Naive thymus-derived CD4-positive, alpha-beta T cell (primary cell): ENCODE measurements around the gene PCDH8. TPM values are rescaled to one million over a fixed set of nuclear protein-coding genes. Genes with fewer than 3 reads are reported as not detected.

Experiments
- ATAC-seq: fragments of 150-1000 bp; cut with Tn5 transposase; 2 replicates; pipeline ENCODE4 v1.10.0; 2021; ENCODE audit warnings: mild to moderate bottlenecking, moderate library complexity
- CTCF ChIA-PET: fragments of 350-600 bp; sonication (Branson Sonifier 250); formaldehyde crosslinking; loops from one replicate; lab custom pipeline; 2021; ENCODE audit warnings: antibody characterized with exemption; lab: Charles Lee
- POLR2A ChIA-PET: fragments of 350-600 bp; sonication (Branson Sonifier 250); formaldehyde crosslinking; loops from one replicate; lab custom pipeline; 2021; ENCODE audit warnings: antibody characterized with exemption, inconsistent platforms; lab: Charles Lee
- DNase-seq, 9 donors: peaks; one replicate each; pipeline versions ENCODE4 v3.0.0 to v3.0.0-alpha.2; 2020 to 2022; ENCODE audit warnings: mixed read lengths in 1 of 9
- H3K27ac ChIP-seq: one replicate; pipeline ENCODE4 v1.7.0; 2013; ENCODE audit warnings: mild to moderate bottlenecking, low read depth, low read length, moderate library complexity
- H3K27me3 ChIP-seq, 2 donors: one replicate each; pipeline ENCODE4 v1.7.0; 2013; ENCODE audit warnings: low read length in 2 of 2, mild to moderate bottlenecking in 2 of 2, moderate library complexity in 2 of 2; ENCODE audit not compliant: control insufficient read depth in 2 of 2, insufficient read depth in 2 of 2
- H3K36me3 ChIP-seq, 3 experiments: 1 replicate in 2 of 3; 2 replicates in 1 of 3; pipeline ENCODE4 v1.7.0; 2013; ENCODE audit warnings: low read length in 3 of 3, mild to moderate bottlenecking in 3 of 3, moderate library complexity in 1 of 3; ENCODE audit not compliant: insufficient read depth in 3 of 3, control insufficient read depth in 2 of 3
- H3K4me1 ChIP-seq, 2 donors: one replicate each; pipeline ENCODE4 v1.7.0; 2013; ENCODE audit warnings: low read length in 2 of 2, mild to moderate bottlenecking in 2 of 2, moderate library complexity in 1 of 2; ENCODE audit not compliant: control insufficient read depth in 2 of 2, insufficient read depth in 2 of 2
- H3K4me3 ChIP-seq: 2 replicates; pipeline ENCODE4 v1.7.0; 2013; ENCODE audit warnings: mild to moderate bottlenecking, low read length
- H3K9me3 ChIP-seq, 3 experiments: 1 replicate in 2 of 3; 2 replicates in 1 of 3; pipeline ENCODE4 v1.7.0; 2013; ENCODE audit warnings: low read length in 3 of 3; ENCODE audit not compliant: control insufficient read depth in 2 of 3
- H3K27ac Mint-ChIP-seq, 9 donors: one replicate each; pipeline ENCODE4 v1.8.0; 2020 to 2022; ENCODE audit warnings: mixed read lengths in 9 of 9, mild to moderate bottlenecking in 8 of 9, moderate library complexity in 5 of 9, inconsistent platforms in 2 of 9
- H3K27me3 Mint-ChIP-seq, 5 donors: one replicate each; pipeline ENCODE4 v1.8.0; 2021 to 2022; ENCODE audit warnings: mixed read lengths in 5 of 5, mild to moderate bottlenecking in 1 of 5
- H3K36me3 Mint-ChIP-seq, 5 donors: one replicate each; pipeline ENCODE4 v1.8.0; 2020 to 2022; ENCODE audit warnings: mixed read lengths in 5 of 5, mild to moderate bottlenecking in 3 of 5, inconsistent platforms in 1 of 5
- H3K4me1 Mint-ChIP-seq, 7 donors: one replicate each; pipeline ENCODE4 v1.8.0; 2020 to 2022; ENCODE audit warnings: mixed read lengths in 7 of 7, mild to moderate bottlenecking in 3 of 7, inconsistent platforms in 1 of 7
- H3K4me3 Mint-ChIP-seq, 10 donors: one replicate each; pipeline ENCODE4 v1.8.0; 2020 to 2022; ENCODE audit warnings: mild to moderate bottlenecking in 10 of 10, mixed read lengths in 10 of 10, moderate library complexity in 6 of 10, inconsistent platforms in 2 of 10
- H3K9me3 Mint-ChIP-seq, 11 donors: one replicate each; pipeline ENCODE4 v1.8.0; 2020 to 2022; ENCODE audit warnings: mixed read lengths in 11 of 11, mild to moderate bottlenecking in 4 of 11, inconsistent platforms in 1 of 11, moderate library complexity in 1 of 11
- intact Hi-C, 2 donors: fragments of 100-400 bp; cut with micrococcal nuclease; formaldehyde crosslinking; loops; one replicate each; pipeline ENCODE4 v1.15.1; 2023
- microRNA-seq: library from miRNA; unstranded; fragments of <30 nt; microRNA quantifications from one replicate; pipeline ENCODE4 v1.2.0, GENCODE V29; 2022; ENCODE audit warnings: borderline microRNAs expressed
- polyA plus RNA-seq, 2 donors: library from polyadenylated mRNA; unstranded; fragments of 300-500 nt; fragmentation: Illumina TruSeq; gene quantifications; one replicate each; pipeline ENCODE4 v1.2.3, GENCODE V29; 2021
- total RNA-seq, 6 experiments: library from RNA in 5 of 6; stranded (reverse) in 5 of 6; gene quantifications; 1 replicate in 5 of 6; 2 replicates in 1 of 6; pipeline ENCODE4 v1.2.3 and lab custom pipeline; 2021 to 2026

PCDH8 gene
- total and polyA plus RNA-seq, 7 experiments from 2014 or later: not detected

- Mint-ChIP-seq H3K9me3 (no peaks in the 10 kb centered on the region), H3K4me3 (no peak overlapping the region), H3K27ac (no peak overlapping the region), H3K27me3 (peaks cover 0 to 45% (median 32%) of the 10 kb centered on the region in 5 donors), H3K4me1 (no peaks in the 10 kb centered on the region), H3K36me3 (no peaks in the 10 kb centered on the region)
- POLR2A ChIA-PET: no interaction called here
- H3K27me3 ChIP-seq: no peaks in the 10 kb centered on the region
- DNase-seq (no peak), ATAC-seq (no peak)
- H3K4me1 ChIP-seq: no peaks in the 10 kb centered on the region
- no peaks in the 10 kb centered on the region for H3K36me3 ChIP-seq
- H3K9me3 ChIP-seq: no peaks in the 10 kb centered on the region
- H3K4me3 ChIP-seq: no peak overlapping the region
- intact Hi-C loops: no loop called here
- CTCF ChIA-PET: no interaction called here
- H3K27ac ChIP-seq: no peak overlapping the region
These were observed 49.5 kb downstream of the PCDH8 start for GRCh38 chr13:52798770-52799430.

DNA sequence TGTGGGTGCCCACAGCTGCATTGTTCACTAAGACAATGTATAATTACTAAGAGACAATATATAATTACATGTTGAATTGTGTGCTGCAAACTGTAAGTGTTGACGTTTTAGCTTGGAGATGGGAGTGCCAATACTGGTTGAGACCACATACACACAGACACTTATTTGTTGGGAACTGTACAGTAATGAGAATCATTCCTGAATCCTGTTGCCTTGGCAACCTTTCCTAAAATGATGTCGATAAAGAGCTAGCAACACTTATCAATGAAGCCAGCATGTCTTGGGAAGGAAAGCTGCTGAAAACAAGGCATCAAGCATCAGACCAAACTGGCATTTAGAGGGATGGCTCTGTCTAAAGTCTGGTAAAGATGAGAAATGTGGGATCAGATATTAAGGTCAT, 51.3 kb downstream of the PCDH8 start:
- H3K27ac ChIP-seq: no peak overlapping the region
- Mint-ChIP-seq H3K4me3 (no peak overlapping the region), H3K4me1 (no peaks in the 10 kb centered on the region), H3K36me3 (no peaks in the 10 kb centered on the region), H3K9me3 (no peaks in the 10 kb centered on the region), H3K27me3 (peaks cover 0 to 33% (median 18%) of the 10 kb centered on the region in 5 donors), H3K27ac (no peak overlapping the region)
- no peak overlapping the region for H3K4me3 ChIP-seq
- ChIA-PET CTCF (no interaction called here), POLR2A (no interaction called here)
- no peaks in the 10 kb centered on the region for H3K4me1 ChIP-seq
- no peaks in the 10 kb centered on the region for H3K9me3 ChIP-seq
- ATAC-seq (no peak), DNase-seq (no peak)
- no peaks in the 10 kb centered on the region for H3K36me3 ChIP-seq
- no peaks in the 10 kb centered on the region for H3K27me3 ChIP-seq
- intact Hi-C loops: no loop called here

DNA sequence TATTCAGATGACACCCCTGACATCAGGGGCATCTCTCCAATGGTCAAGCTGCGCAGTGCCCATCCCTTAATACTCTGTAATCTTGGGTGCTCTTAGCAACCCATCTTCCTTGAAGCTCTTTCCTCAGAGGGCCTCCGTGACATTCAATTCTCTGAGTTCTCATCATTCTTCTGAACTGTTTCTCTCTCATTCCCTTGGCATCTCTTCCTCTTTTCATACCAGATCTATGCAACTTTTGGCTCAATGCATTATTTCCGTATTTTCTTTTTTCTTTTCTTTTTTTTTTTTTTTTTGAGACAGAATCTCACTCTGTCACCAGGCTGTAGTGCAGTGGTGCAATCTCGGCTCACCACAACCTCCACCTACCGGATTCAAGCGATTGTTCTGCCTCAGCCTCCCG, 53.9 kb downstream of the PCDH8 start:
- H3K27me3 Mint-ChIP-seq: peaks cover 0 to 42% (median 24%) of the 10 kb centered on the region in 5 donors
- H3K4me3 Mint-ChIP-seq: no peak overlapping the region
- Histone ChIP-seq H3K27me3 (no peaks in the 10 kb centered on the region), H3K36me3 (no peaks in the 10 kb centered on the region), H3K9me3 (no peaks in the 10 kb centered on the region), H3K27ac (no peak overlapping the region), H3K4me3 (no peak overlapping the region), H3K4me1 (no peaks in the 10 kb centered on the region)
- no peak for ATAC-seq
- DNase-seq: no peak
- peaks cover 0 to 2% (median 0%) of the 10 kb centered on the region in 7 donors for H3K4me1 Mint-ChIP-seq
- ChIA-PET POLR2A (no interaction called here), CTCF (no interaction called here)
- intact Hi-C loops: no loop called here
- H3K9me3 Mint-ChIP-seq: no peaks in the 10 kb centered on the region
- H3K36me3 Mint-ChIP-seq: peaks cover 0 to 4% (median 0%) of the 10 kb centered on the region in 5 donors
- H3K27ac Mint-ChIP-seq: no peak overlapping the region

DNA sequence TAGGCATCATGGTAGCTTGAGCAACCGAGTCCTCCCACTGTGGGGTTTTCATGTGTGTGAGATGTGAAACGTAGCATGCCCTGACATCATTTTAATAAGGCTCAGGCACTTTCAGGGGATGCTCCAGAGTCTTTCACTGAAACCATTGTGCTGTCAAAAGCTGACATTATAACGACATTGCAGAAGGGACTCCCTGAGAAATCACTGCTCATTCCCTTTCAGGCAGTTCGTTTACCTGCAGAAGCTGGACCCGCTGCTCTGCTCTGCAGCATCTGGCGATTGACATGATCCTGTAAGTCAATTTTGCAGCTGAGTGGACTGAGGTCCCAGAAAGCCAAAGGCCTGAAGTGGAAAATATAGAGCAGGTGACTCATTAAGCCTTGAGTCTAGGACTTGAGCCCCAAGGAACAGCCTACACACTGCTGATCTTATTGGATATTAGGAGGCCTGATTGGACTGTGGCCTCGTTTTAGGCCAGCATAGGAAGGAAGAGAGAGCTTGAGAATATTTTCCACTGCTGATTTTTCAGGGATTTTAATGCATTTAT, 54.9 kb downstream of the PCDH8 start:
- no peaks in the 10 kb centered on the region for H3K9me3 Mint-ChIP-seq
- H3K4me1 ChIP-seq: no peaks in the 10 kb centered on the region
- ChIA-PET CTCF (no interaction called here), POLR2A (no interaction called here)
- no peak overlapping the region for H3K4me3 Mint-ChIP-seq
- no peak overlapping the region for H3K4me3 ChIP-seq
- no peaks in the 10 kb centered on the region for H3K9me3 ChIP-seq
- H3K27me3 Mint-ChIP-seq: peaks cover 0 to 37% (median 24%) of the 10 kb centered on the region in 5 donors
- peaks cover 0 to 4% (median 0%) of the 10 kb centered on the region in 5 donors for H3K36me3 Mint-ChIP-seq
- no peaks in the 10 kb centered on the region for H3K36me3 ChIP-seq
- ATAC-seq (no peak), DNase-seq (no peak)
- H3K4me1 Mint-ChIP-seq: peaks cover 0 to 2% (median 0%) of the 10 kb centered on the region in 7 donors
- no peaks in the 10 kb centered on the region for H3K27me3 ChIP-seq
- no peak overlapping the region for H3K27ac ChIP-seq
- intact Hi-C loops: no loop called here
- H3K27ac Mint-ChIP-seq: no peak overlapping the region

Small RNAs within 50 kb of the gene (microRNA-seq; reads per million reads assigned to microRNA genes)
- not detected for gene MIR759

Other genes starting within 250 kb of the PCDH8 start
- gene HNRNPA1L2, start 206.2 kb downstream of the PCDH8 start, total RNA-seq: 10 to 100 TPM; 11.8 to 21.1 (median 13.8) TPM
- 10 to 100 TPM in 1 of 2 donors, 1 to 10 TPM in 1; 8.0 to 15.1 TPM for gene HNRNPA1L2, start 206.2 kb downstream of the PCDH8 start, polyA plus RNA-seq
- gene SUGT1, start 195.8 kb downstream of the PCDH8 start, total RNA-seq: 10 to 100 TPM; 21.3 to 49.0 (median 33.8) TPM
- 10 to 100 TPM; 40.6 to 47.6 TPM for gene SUGT1, start 195.8 kb downstream of the PCDH8 start, polyA plus RNA-seq
- gene CNMD, start 108.8 kb downstream of the PCDH8 start, total RNA-seq: not detected
- gene CNMD, start 108.8 kb downstream of the PCDH8 start, polyA plus RNA-seq: under 1 TPM in 1 of 2 donors, not detected in 1; 0.13 TPM
- gene OLFM4, start 180.2 kb upstream of the PCDH8 start, total RNA-seq: not detected
- not detected for gene OLFM4, start 180.2 kb upstream of the PCDH8 start, polyA plus RNA-seq